B cell (primary cell): ENCODE data around the gene EPB41L4A. TPM values are rescaled to one million over a fixed set of nuclear protein-coding genes. Genes with fewer than 3 reads are reported as not detected.

ENCODE experiments used
- ATAC-seq: fragments of 200-7000 bp; cut with Tn5 transposase; one replicate; pipeline ENCODE4 v1.10.0; 2021; ENCODE audit warnings: low read depth, mild to moderate bottlenecking, moderate number of reproducible peaks, moderate library complexity
- CTCF ChIA-PET: fragments of 350-600 bp; sonication (Branson Sonifier 250); formaldehyde crosslinking; loops from one replicate; lab custom pipeline; 2021; ENCODE audit warnings: antibody characterized with exemption, inconsistent platforms; lab: Charles Lee
- POLR2A ChIA-PET: fragments of 350-600 bp; sonication (Branson Sonifier 250); formaldehyde crosslinking; loops from one replicate; lab custom pipeline; 2021; ENCODE audit warnings: antibody characterized with exemption; lab: Charles Lee
- DNase-seq: peaks from one replicate; pipeline ENCODE4 v3.0.0; 2013
- H2AFZ ChIP-seq: 2 replicates; pipeline ENCODE4 v1.6.1; 2012; ENCODE audit warnings: mild to moderate bottlenecking, low read depth, low read length; ENCODE audit not compliant: insufficient read depth, poor library complexity, severe bottlenecking
- H3K27ac ChIP-seq, 2 donors: 1 replicate in 1 of 2; 2 replicates in 1 of 2; pipeline ENCODE4 v1.5.1; 2012 to 2013; ENCODE audit warnings: low read length in 2 of 2, mild to moderate bottlenecking in 2 of 2, moderate library complexity in 1 of 2
- H3K27me3 ChIP-seq, 4 experiments: fragments of 200-600 bp in 1 of 4; sonication (generic) in 1 of 4; replicated peaks in 1 of 4; 1 replicate in 2 of 4; 2 replicates in 2 of 4; pipeline versions ENCODE4 v1.6.1 to v1.7.0; 2013 to 2016; ENCODE audit warnings: low read length in 3 of 4, mild to moderate bottlenecking in 2 of 4, mixed read lengths in 1 of 4, moderate library complexity in 1 of 4; ENCODE audit not compliant: insufficient read depth in 4 of 4, control insufficient read depth in 3 of 4; ENCODE audit errors: control extremely low read depth in 1 of 4
- H3K36me3 ChIP-seq, 2 experiments: replicated peaks in 1 of 2; 1 replicate in 1 of 2; 2 replicates in 1 of 2; pipeline versions ENCODE4 v1.6.1 to v1.7.1; 2013; ENCODE audit warnings: low read length in 1 of 2; ENCODE audit not compliant: insufficient read depth in 2 of 2, control insufficient read depth in 1 of 2; ENCODE audit errors: control extremely low read depth in 1 of 2, extremely low read depth in 1 of 2
- H3K4me1 ChIP-seq, 2 donors: fragments of 200-600 bp in 1 of 2; sonication (generic) in 1 of 2; 1 replicate in 1 of 2; 2 replicates in 1 of 2; pipeline versions ENCODE4 v1.5.1 to v1.6.1; 2013 to 2017; ENCODE audit warnings: low read length in 2 of 2; ENCODE audit not compliant: control insufficient read depth in 2 of 2, insufficient read depth in 2 of 2
- H3K4me2 ChIP-seq: replicated peaks from 2 replicates; pipeline ENCODE3; 2012; ENCODE audit warnings: mild to moderate bottlenecking, low read depth, low read length; ENCODE audit not compliant: poor library complexity, severe bottlenecking
- H3K4me3 ChIP-seq, 5 experiments: fragments of 200-600 bp in 1 of 5; sonication (generic) in 1 of 5; 1 replicate in 3 of 5; 2 replicates in 2 of 5; pipeline versions ENCODE4 v1.5.1 to v1.7.0; 2011 to 2016; ENCODE audit warnings: low read length in 4 of 5, mild to moderate bottlenecking in 4 of 5, low read depth in 2 of 5, control low read depth in 1 of 5, moderate library complexity in 1 of 5; ENCODE audit not compliant: insufficient read depth in 1 of 5; ENCODE audit errors: control extremely low read depth in 1 of 5, extremely low read depth in 1 of 5
- H3K79me2 ChIP-seq: fragments of 200-600 bp; sonication (generic); one replicate; pipeline ENCODE4 v1.6.0; 2016; ENCODE audit warnings: low read length; ENCODE audit not compliant: control insufficient read depth, insufficient read depth
- H3K9ac ChIP-seq: fragments of 200-600 bp; sonication (generic); 2 replicates; pipeline ENCODE4 v1.6.1; 2017; ENCODE audit warnings: mild to moderate bottlenecking, low read length, moderate library complexity
- H3K9me3 ChIP-seq, 3 donors: one replicate each; pipeline versions ENCODE4 v1.6.1 to v1.7.1; 2013; ENCODE audit warnings: low read length in 2 of 3; ENCODE audit not compliant: control insufficient read depth in 2 of 3, insufficient read depth in 1 of 3; ENCODE audit errors: control extremely low read depth in 1 of 3
- H4K20me1 ChIP-seq: 2 replicates; pipeline ENCODE4 v1.6.0; 2012; ENCODE audit warnings: mild to moderate bottlenecking, low read length; ENCODE audit not compliant: insufficient read depth, control insufficient read depth, poor library complexity, severe bottlenecking
- H3K27ac Mint-ChIP-seq: one replicate; pipeline ENCODE4 v1.8.0; 2021; ENCODE audit warnings: mixed read lengths
- H3K27me3 Mint-ChIP-seq: one replicate; pipeline ENCODE4 v1.8.0; 2021; ENCODE audit warnings: mixed read lengths
- H3K4me1 Mint-ChIP-seq: one replicate; pipeline ENCODE4 v1.8.0; 2021; ENCODE audit warnings: mixed read lengths
- H3K4me3 Mint-ChIP-seq: one replicate; pipeline ENCODE4 v1.8.0; 2021; ENCODE audit warnings: mixed read lengths
- H3K9me3 Mint-ChIP-seq: one replicate; pipeline ENCODE4 v1.8.0; 2022; ENCODE audit warnings: mixed read lengths; ENCODE audit not compliant: insufficient read depth
- CTCF ChIP-seq: fragments of 200-600 bp; IDR thresholded peaks from one replicate; pipeline ENCODE4 v1.8.0; 2022; ENCODE audit warnings: antibody characterized with exemption, mild to moderate bottlenecking
- EZH2 ChIP-seq: IDR thresholded peaks from 2 replicates; pipeline ENCODE4 v1.6.1; 2012; ENCODE audit warnings: borderline replicate concordance, low read depth, mild to moderate bottlenecking, moderate library complexity, low read length; ENCODE audit not compliant: insufficient read depth, poor library complexity, severe bottlenecking
- WGBS: methylation state at CpG from one replicate; pipeline ENCODE4 v1.1.5; 2013; ENCODE audit warnings: missing lambda C conversion rate; ENCODE audit not compliant: insufficient coverage; 5-methylcytosine and 5-hydroxymethylcytosine counted together
- intact Hi-C: fragments of 100-400 bp; cut with micrococcal nuclease; formaldehyde crosslinking; loops from one replicate; pipeline ENCODE4 v1.10.0; 2022
- polyA plus RNA-seq: library from polyadenylated mRNA; depleted of rRNA; stranded (reverse); fragments of >200 nt; gene quantifications from 2 replicates; pipeline ENCODE4 v1.2.3, GENCODE V29; 2012
- total RNA-seq, 2 donors: library from RNA; stranded (reverse); fragments of 120-200 nt in 1 of 2; gene quantifications; 1 replicate in 1 of 2; 2 replicates in 1 of 2; pipeline versions ENCODE4 v1.2.3 to v1.2.4, GENCODE V29; 2013 to 2022

Gene EPB41L4A
- total and polyA plus RNA-seq, 2 donors (not counting 1 experiment from before 2014, with no cell fraction given): 1.8 to 12.9 TPM

DNA sequence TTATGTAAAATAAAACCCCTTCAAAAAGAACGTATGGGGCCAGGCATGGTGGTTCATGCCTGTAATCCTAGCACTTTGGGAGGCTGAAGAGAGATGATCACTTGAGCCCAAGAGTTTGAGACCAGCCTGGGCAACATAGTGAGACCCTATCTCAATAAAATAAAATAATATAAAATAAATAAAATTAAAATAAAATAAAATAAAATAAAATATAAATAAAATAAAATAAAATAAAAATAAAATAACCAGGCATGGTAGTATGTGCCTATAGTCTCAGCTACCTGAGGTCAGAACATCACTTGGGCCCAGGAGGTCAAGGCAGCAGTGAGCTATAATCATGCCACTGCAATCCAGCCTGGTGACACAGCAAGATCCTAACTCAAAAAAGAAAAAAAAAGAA, 185.1 kb downstream of the EPB41L4A start:
- intact Hi-C loops: no loop called here
- WGBS: no CpG with 5 or more reads among the region's 1 CpG
- H3K27ac Mint-ChIP-seq: no peak overlapping the region

GRCh38 chr5:112232667-112233066, 186.4 kb downstream of the EPB41L4A start:
- no CpG with 5 or more reads among the region's 1 CpG for WGBS
- no peaks in the 10 kb centered on the region for H3K36me3 ChIP-seq
- H3K4me1 ChIP-seq: no peaks in the 10 kb centered on the region
- no peaks in the 10 kb centered on the region for H3K9me3 ChIP-seq
- no peak overlapping the region for H2AFZ ChIP-seq
- H3K4me3 Mint-ChIP-seq: no peak overlapping the region
- no peaks in the 10 kb centered on the region for H3K27me3 Mint-ChIP-seq
- H3K4me3 ChIP-seq: no peak overlapping the region
- ChIA-PET CTCF (no interaction called here), POLR2A (no interaction called here)
- H3K79me2 ChIP-seq: no peaks in the 10 kb centered on the region
- intact Hi-C loops: no loop called here
- TF ChIP-seq EZH2 (no peak), CTCF (no peak)
- no peak overlapping the region for H3K9ac ChIP-seq
- no peaks in the 10 kb centered on the region for H3K27me3 ChIP-seq
- H3K27ac ChIP-seq: no peak overlapping the region
- no peak overlapping the region for H3K4me2 ChIP-seq
- DNase-seq (no peak), ATAC-seq (no peak)
- H4K20me1 ChIP-seq: no peaks in the 10 kb centered on the region
- no peaks in the 10 kb centered on the region for H3K4me1 Mint-ChIP-seq
- H3K27ac Mint-ChIP-seq: no peak overlapping the region
- H3K9me3 Mint-ChIP-seq: no peaks in the 10 kb centered on the region

More for the DNA sequence above, 185.1 kb downstream of the EPB41L4A start:
- no peaks in the 10 kb centered on the region for H3K4me1 Mint-ChIP-seq
- H3K9me3 ChIP-seq: no peaks in the 10 kb centered on the region
- no peak overlapping the region for H3K4me2 ChIP-seq
- H3K4me3 ChIP-seq: no peak overlapping the region
- no peaks in the 10 kb centered on the region for H3K79me2 ChIP-seq
- no peaks in the 10 kb centered on the region for H3K27me3 Mint-ChIP-seq
- TF ChIP-seq EZH2 (no peak), CTCF (no peak)
- no peaks in the 10 kb centered on the region for H3K9me3 Mint-ChIP-seq
- ChIA-PET POLR2A (no interaction called here), CTCF (interaction anchor here (1.7 kb wide), 1 partner anchor 186 kb away, joined by 3 read pairs; no protein-coding TSS in a partner anchor)
- no peaks in the 10 kb centered on the region for H3K36me3 ChIP-seq
- no peak overlapping the region for H3K27ac ChIP-seq
- H3K4me1 ChIP-seq: no peaks in the 10 kb centered on the region
- H3K27me3 ChIP-seq: no peaks in the 10 kb centered on the region
- no peak overlapping the region for H3K9ac ChIP-seq
- no peaks in the 10 kb centered on the region for H4K20me1 ChIP-seq
- DNase-seq (no peak), ATAC-seq (no peak)
- H3K4me3 Mint-ChIP-seq: no peak overlapping the region
- H2AFZ ChIP-seq: no peak overlapping the region
